Left renal cortex interstitium (tissue), 4 donors: ENCODE data around the gene AVPR2. TPM values are rescaled to one million over a fixed set of nuclear protein-coding genes. Genes with fewer than 3 reads are reported as not detected.

Experiments
- DNase-seq, 4 donors: peaks; one replicate each; pipeline ENCODE4 v3.0.0-alpha.2; 2013; ENCODE audit warnings: low read depth in 4 of 4, low spot score in 2 of 4, missing footprints in 1 of 4
- polyA plus RNA-seq, 4 donors: library from polyadenylated mRNA; unstranded; fragments of 120-200 nt; gene quantifications; one replicate each; pipeline ENCODE4 v1.2.1, GENCODE V29; 2013; ENCODE audit not compliant: insufficient read length in 4 of 4

The AVPR2 gene
- polyA plus RNA-seq, 4 donors = 1.1 to 4.7 (median 3.3) TPM

DNA sequence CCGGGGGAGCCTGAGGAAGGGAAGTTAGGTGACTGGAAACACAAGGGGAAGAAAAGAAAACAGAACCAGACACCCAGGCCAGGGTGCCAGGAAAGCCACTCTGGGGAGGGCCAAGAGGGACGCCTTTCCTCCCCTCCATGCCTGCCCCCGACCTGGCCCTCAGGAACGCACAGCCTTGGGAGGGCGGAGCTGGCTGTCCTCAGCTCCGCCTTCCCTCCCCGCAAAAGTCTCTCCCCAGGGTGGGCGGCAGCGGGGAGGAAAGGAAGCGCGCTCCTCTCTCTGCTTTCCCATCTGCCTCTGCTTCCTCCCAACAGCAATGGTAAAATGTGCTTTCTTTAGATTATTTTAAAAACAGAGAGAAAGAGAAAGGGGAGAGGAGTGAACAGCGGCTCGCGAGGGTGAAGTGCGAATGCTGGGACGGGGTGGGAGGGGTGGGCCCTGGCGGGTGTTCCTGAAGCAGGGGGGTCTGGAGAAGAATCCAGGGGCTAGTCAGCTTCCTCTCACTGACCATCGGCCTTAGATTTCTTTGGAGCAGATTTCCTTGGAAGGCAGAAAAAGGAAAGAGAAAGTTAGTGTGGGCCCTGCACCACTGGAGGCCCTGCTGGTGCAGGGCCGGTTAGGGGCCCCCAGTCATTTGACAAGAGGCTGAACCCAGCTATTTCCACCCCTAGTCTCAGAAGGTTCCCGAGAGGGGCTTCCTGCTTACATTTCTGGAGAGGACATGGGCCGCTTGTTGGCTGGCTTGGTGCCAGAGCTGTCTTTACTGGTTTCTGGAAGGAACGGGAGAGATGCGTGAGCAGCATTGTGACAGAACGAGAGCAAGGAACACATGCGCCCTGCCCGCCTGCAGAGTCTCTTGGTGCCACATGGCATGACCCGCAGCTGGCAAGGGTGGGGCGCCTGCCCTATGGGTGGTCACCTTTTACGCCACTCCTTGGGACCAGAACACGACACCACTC is 44.7 kb downstream of the AVPR2 start:
- DNase-seq = no peak

DNA sequence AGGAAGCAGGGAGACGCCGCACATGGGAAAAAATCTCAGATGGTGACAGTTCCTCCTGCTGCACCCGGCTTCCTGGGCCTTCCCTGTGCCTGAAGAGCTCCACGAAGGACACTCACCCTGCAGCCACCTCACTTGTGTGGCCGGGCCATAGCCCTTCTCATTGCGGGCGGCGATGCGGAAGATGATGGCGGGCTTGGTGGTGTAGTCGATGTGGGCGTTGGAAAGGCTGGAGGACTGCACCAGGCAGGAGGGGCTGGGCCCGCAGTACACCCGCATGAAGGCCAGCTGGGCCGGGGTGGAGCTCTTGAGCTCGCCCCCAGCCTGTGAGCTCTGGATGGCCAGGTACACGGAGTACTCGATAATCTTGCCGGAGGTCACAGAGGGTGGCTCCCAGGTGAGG is 45.7 kb downstream of the AVPR2 start:
- no peak for DNase-seq

GRCh38 chrX:153951683-153952372 is 47.4 kb downstream of the AVPR2 start:
- no peak for DNase-seq

GRCh38 chrX:153952373-153953026 is 48.0 kb downstream of the AVPR2 start:
- no peak for DNase-seq

- DNase-seq = no peak
Observed at GRCh38 chrX:153953342-153953830, 48.9 kb downstream of the AVPR2 start.

DNA sequence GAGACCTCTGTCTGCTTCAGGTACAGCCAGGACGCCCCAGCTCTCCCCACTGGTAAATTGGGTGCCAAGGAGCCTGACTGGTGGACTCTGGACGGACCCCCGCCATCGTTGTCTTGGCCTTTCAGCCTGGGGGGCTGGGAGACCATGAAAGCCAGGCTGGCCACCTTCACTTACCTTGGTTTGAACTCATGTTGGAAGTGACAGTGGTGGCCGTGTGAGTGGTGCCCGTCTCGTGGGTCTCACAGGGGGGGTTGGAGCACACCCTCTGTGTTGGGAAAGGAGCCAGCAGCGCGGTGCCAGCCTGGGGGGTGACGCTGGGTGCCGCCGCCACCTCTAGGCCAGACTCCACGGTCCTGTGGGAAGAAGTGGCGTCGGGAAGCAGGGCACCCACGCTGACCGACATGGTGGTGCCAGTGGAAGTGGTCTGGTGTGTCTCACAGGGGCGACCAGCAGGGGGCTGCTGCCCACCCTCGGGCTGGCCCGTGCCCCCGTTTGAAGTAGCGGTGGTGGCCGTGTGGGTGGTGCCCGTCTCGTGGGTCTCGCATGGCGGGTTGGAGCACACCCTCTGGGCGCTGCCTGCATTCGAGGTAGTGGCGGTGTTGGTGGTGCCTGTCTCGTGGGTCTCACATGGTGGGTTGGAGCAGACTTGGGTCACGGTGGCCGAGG is 49.6 kb downstream of the AVPR2 start:
- no peak for DNase-seq

DNA sequence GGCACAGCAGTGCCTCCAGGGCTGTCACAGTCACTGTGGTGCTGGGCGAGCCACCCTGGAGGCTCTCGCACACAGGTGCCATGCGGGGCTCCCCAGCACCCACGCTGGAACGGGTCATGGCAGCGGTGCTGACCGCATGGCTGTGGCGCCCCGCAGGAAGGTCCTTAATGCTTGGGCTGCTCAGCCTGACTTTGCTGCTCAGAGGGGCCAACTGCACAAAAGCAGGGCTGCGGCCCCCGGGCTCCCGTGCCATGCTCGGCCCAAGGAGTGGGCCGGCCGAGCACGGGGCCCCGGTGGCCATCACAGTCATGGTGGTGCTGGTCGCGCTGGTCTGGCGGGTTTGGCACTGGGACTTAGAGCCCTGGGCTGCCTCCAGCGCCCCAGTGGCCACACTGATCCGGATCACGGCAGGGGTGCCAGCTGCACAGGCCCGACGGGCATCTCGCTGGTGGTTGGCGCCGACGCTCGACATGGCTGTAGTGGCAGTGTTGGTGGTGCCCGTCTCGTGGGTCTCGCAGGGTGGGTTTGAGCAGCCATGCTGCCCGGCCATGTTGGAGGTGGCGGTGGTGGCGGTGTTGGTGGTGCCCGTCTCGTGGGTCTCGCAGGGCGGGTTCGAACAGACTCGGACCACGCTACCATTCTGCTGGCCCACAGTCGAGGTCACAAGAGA is 50.2 kb downstream of the AVPR2 start:
- DNase-seq = no peak

DNA sequence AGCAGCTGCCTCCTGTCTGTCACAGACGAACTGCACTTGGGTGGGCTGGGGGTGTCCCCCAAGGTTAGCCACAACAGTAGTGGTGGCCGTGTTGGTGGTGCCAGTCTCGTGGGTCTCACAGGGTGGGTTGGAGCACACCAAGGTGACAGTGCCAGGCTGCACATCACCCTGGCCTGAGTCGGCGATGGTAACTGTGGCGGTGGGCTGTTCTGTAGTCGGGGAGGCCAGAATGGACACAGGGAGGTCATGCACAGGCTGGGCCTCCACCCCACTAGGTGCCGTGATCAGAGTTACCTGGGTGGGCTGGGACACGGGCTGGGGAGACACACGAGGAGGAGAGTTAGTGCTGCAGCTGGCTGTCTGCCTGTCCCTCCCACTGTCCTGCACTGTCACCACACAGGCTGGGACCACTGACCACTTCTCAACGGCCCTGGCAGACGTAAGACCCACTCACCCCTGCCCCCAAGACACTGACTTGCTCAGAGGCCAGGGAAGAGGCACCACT is 50.8 kb downstream of the AVPR2 start:
- DNase-seq = no peak

- DNase-seq = no peak
Observed at GRCh38 chrX:153956044-153956907, 51.8 kb downstream of the AVPR2 start.

Other genes with a start within 250 kb of the AVPR2 start
- gene PNCK, start 230.9 kb upstream of the AVPR2 start, polyA plus RNA-seq = 10 to 100 TPM in 2 of 4 donors, 1 to 10 TPM in 2; 6.5 to 13.3 (median 8.9) TPM
- 10 to 100 TPM; 44.6 to 65.3 (median 54.8) TPM for gene SLC6A8, start 216.7 kb upstream of the AVPR2 start, polyA plus RNA-seq
- 100 to 1,000 TPM; 181 to 197 (median 188) TPM for gene BCAP31, start 180.3 kb upstream of the AVPR2 start, polyA plus RNA-seq
- gene ABCD1, start 179.8 kb upstream of the AVPR2 start, polyA plus RNA-seq = 1 to 10 TPM; 7.8 to 9.8 (median 8.8) TPM
- 1 to 10 TPM; 1.3 to 2.1 (median 1.7) TPM for gene PLXNB3, start 140.4 kb upstream of the AVPR2 start, polyA plus RNA-seq
- 1 to 10 TPM; 1.3 to 2.5 (median 1.7) TPM for gene SRPK3, start 123.6 kb upstream of the AVPR2 start, polyA plus RNA-seq
- 10 to 100 TPM; 84.2 to 97.6 (median 87.5) TPM for gene IDH3G, start 110.3 kb upstream of the AVPR2 start, polyA plus RNA-seq
- gene SSR4, start 110.0 kb upstream of the AVPR2 start, polyA plus RNA-seq = 100 to 1,000 TPM; 145 to 197 (median 152) TPM
- 10 to 100 TPM in 2 of 4 donors, 1 to 10 TPM in 2; 7.7 to 11.5 (median 10.1) TPM for gene PDZD4, start 74.1 kb upstream of the AVPR2 start, polyA plus RNA-seq
- 10 to 100 TPM; 44.5 to 68.5 (median 54.5) TPM for gene L1CAM, start 18.5 kb upstream of the AVPR2 start, polyA plus RNA-seq
- 10 to 100 TPM; 19.0 to 48.5 (median 36.0) TPM for gene ARHGAP4, start 21.6 kb downstream of the AVPR2 start, polyA plus RNA-seq
- gene NAA10, start 30.4 kb downstream of the AVPR2 start, polyA plus RNA-seq = 10 to 100 TPM; 50.5 to 80.7 (median 76.8) TPM
- gene RENBP, start 40.0 kb downstream of the AVPR2 start, polyA plus RNA-seq = 10 to 100 TPM; 19.4 to 24.3 (median 21.5) TPM
- gene HCFC1, start 67.1 kb downstream of the AVPR2 start, polyA plus RNA-seq = 10 to 100 TPM; 31.9 to 59.3 (median 45.1) TPM
- gene TMEM187, start 68.1 kb downstream of the AVPR2 start, polyA plus RNA-seq = 10 to 100 TPM in 1 of 4 donors, 1 to 10 TPM in 3; 5.9 to 10.9 (median 8.0) TPM
- 10 to 100 TPM; 51.1 to 69.0 (median 61.1) TPM for gene IRAK1, start 115.2 kb downstream of the AVPR2 start, polyA plus RNA-seq
- 10 to 100 TPM; 24.5 to 40.0 (median 30.6) TPM for gene MECP2, start 193.0 kb downstream of the AVPR2 start, polyA plus RNA-seq
- not detected for gene OPN1LW, start 239.6 kb downstream of the AVPR2 start, polyA plus RNA-seq